Osteoblast (primary cell): Measurements from ENCODE around the gene VTN. TPM values are rescaled to one million over a fixed set of nuclear protein-coding genes. Genes with fewer than 3 reads are reported as not detected.
A peak's percentile ranks its signal among the peaks of the same experiment; 100 is the strongest.

Experiments used
- DNase-seq: peaks from one replicate; pipeline ENCODE4 v3.0.0; 2011; ENCODE audit warnings: low spot score, mixed read lengths; ENCODE audit not compliant: insufficient read length; ENCODE audit errors: missing footprints
- H2AFZ ChIP-seq: 2 replicates; pipeline ENCODE4 v1.6.0; 2011; ENCODE audit warnings: mild to moderate bottlenecking, low read length
- H3K27ac ChIP-seq: 2 replicates; pipeline ENCODE4 v1.5.1; 2011; ENCODE audit warnings: mild to moderate bottlenecking, low read depth, low read length, moderate library complexity
- H3K27me3 ChIP-seq: 2 replicates; pipeline ENCODE4 v1.6.0; 2012; ENCODE audit warnings: mild to moderate bottlenecking, control low read depth, inconsistent platforms, low read length, moderate library complexity; ENCODE audit not compliant: insufficient read depth
- H3K36me3 ChIP-seq: 2 replicates; pipeline ENCODE4 v1.5.1; 2011; ENCODE audit warnings: mild to moderate bottlenecking, low read length, control low read depth, moderate library complexity; ENCODE audit not compliant: insufficient read depth
- H3K4me1 ChIP-seq: 2 replicates; pipeline ENCODE4 v1.5.1; 2011; ENCODE audit warnings: mild to moderate bottlenecking, low read length, control low read depth, moderate library complexity; ENCODE audit not compliant: insufficient read depth
- H3K4me2 ChIP-seq: 2 replicates; pipeline ENCODE4 v1.6.0; 2011; ENCODE audit warnings: mild to moderate bottlenecking, low read length; ENCODE audit not compliant: insufficient read depth
- H3K4me3 ChIP-seq: fragments of 200-600 bp; sonication (generic); 3 replicates; pipeline ENCODE4 v1.5.1; 2012; ENCODE audit warnings: mild to moderate bottlenecking, low read length, inconsistent platforms; ENCODE audit not compliant: insufficient read depth
- H3K79me2 ChIP-seq: 2 replicates; pipeline ENCODE4 v1.6.0; 2012; ENCODE audit warnings: mild to moderate bottlenecking, low read length, control low read depth, inconsistent platforms; ENCODE audit not compliant: insufficient read depth
- H3K9me3 ChIP-seq: 2 replicates; pipeline ENCODE4 v1.5.1; 2011; ENCODE audit warnings: low read depth, low read length, control low read depth
- H4K20me1 ChIP-seq: 2 replicates; pipeline ENCODE4 v1.6.0; 2012; ENCODE audit warnings: mild to moderate bottlenecking, low read length, control low read depth; ENCODE audit not compliant: insufficient read depth
- CTCF ChIP-seq: IDR thresholded peaks from 2 replicates; pipeline ENCODE4 v1.5.1; 2011; ENCODE audit warnings: mild to moderate bottlenecking, low read depth, low read length, moderate library complexity; ENCODE audit errors: extremely low read depth
- total RNA-seq: library from RNA; depleted of rRNA; stranded (reverse); fragments of >200 nt; gene quantifications from 2 replicates; pipeline ENCODE4 v1.2.3, GENCODE V29; 2012

VTN gene
- total RNA-seq, 1 donor: not detected

- H3K9me3 ChIP-seq: no peaks in the 10 kb centered on the region
- H3K4me2 ChIP-seq: peak overlapping the region; percentile 83
- no peak for DNase-seq
- no peak overlapping the region for H3K27ac ChIP-seq
- H3K36me3 ChIP-seq: peaks cover 12% of the 10 kb centered on the region
- no peaks in the 10 kb centered on the region for H4K20me1 ChIP-seq
- H2AFZ ChIP-seq: peak overlapping the region; percentile 81
- TF ChIP-seq CTCF: no peak
- H3K27me3 ChIP-seq: peaks cover 2% of the 10 kb centered on the region
- H3K4me1 ChIP-seq: peaks cover 9% of the 10 kb centered on the region
- H3K4me3 ChIP-seq: peak overlapping the region; percentile 89
- H3K79me2 ChIP-seq: no peaks in the 10 kb centered on the region
These were observed 36.3 kb upstream of the VTN start for GRCh38 chr17:28406473-28406814.

DNA sequence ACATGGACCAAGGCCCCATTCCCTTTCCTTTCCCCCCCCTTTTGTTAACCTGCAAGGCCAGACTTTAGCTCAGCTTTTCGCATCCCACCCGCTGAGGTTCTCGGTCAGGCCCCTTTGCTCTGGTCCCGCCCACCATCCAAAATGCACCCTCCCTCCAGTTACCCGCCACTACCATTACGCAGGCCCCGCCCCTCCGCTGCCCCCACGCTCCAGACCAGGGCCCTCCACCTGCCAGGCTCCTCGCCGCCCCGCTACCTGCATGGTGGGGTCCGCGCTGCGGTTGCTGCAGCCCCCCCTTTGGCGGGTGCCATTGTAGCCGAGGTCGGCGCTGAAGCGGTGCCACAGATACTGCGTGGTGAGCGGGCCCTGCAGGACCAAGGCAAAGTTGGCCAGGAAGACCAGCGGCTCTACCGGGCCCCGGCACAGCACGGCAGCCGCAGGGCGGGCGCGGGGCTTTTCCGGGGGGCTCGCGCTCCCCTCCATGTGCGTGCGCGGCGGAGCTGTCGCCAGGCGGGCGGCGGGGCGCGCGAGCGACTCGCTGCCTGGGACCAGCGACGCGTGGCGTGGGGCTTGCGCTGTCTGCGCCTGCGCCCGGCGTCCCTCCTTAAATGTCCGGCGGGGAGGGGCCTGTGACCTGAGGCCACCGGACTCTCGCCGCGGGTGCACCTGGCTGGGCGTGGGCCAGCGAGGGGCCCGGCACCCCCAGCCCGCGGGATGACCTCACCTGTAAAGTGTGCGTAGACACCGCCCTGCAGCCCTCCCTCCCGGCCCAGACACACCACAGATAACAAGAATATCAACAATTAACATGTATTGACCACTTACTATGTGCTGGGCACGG, 35.7 kb upstream of the VTN start, which contains the start of gene SLC46A1:
TSS of gene SLC46A1 (minus strand) at position 581 of the 841 bp plus-strand sequence. CDS start at position 483, 98 bp downstream.
- H3K27ac ChIP-seq: no peak within 1 kb of the TSS
- H3K4me3 ChIP-seq: peak within 1 kb of the TSS; percentile 89
- no peaks in the 10 kb centered on the region for H3K79me2 ChIP-seq
- peaks cover 9% of the 10 kb centered on the region for H3K4me1 ChIP-seq
- H3K9me3 ChIP-seq: no peaks in the 10 kb centered on the region
- H4K20me1 ChIP-seq: no peaks in the 10 kb centered on the region
- peak; percentile 96 for DNase-seq
- no peaks in the 10 kb centered on the region for H3K27me3 ChIP-seq
- H3K36me3 ChIP-seq: peaks cover 17% of the 10 kb centered on the region
- H3K4me2 ChIP-seq: peak within 1 kb of the TSS; percentile 83
- H2AFZ ChIP-seq: peak within 1 kb of the TSS; percentile 81
- no peak for TF ChIP-seq CTCF

DNA sequence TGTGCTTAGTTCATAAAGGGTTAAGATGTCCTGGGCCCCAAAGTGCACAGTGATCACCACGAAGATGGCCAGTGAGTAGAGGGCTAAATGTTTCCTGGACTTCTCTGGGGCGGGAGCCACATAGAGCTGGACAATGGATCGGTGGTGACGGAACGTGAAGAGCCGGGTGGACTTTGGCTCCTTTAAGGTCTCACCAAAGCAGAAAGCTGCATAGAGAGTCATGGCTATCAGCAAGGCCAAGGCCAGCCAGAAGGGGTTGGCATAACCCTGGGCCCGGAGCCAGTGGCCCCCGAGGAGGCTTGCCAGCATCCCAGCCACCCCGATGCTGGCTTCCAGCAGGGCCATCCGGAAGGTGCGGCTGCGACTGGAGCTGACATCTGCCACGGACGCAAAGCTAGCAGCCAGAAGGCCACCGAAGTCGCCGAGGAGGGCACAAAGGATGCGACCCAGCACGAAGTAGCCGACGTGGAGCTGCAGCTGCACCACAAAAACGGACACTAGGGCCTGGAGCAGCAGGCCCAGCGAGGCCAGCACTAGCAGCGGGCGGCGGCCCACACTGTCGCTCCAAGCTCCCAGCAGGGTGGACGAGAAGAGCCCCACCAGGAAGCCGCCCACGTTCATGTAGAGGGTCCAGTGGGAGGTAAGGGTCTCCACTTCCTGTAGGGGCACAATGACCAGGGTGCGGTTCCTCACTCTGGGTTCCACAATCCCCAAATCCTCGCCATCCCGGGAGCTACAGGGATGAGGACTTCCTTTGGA, 34.9 kb upstream of the VTN start:
- peak; percentile 90 for DNase-seq
- Histone ChIP-seq H3K4me3 (peak overlapping the region; percentile 89), H3K27ac (no peak overlapping the region)

More for the DNA sequence above, 34.9 kb upstream of the VTN start:
- Histone ChIP-seq H3K79me2 (no peaks in the 10 kb centered on the region), H3K36me3 (peaks cover 24% of the 10 kb centered on the region), H3K4me1 (peaks cover 9% of the 10 kb centered on the region), H4K20me1 (no peaks in the 10 kb centered on the region), H3K27me3 (no peaks in the 10 kb centered on the region), H2AFZ (peak overlapping the region; percentile 81), H3K4me2 (peak overlapping the region; percentile 83), H3K9me3 (no peaks in the 10 kb centered on the region)
- TF ChIP-seq CTCF: no peak
